Stomach (tissue), 4 donors: Measurements from ENCODE around the gene RPH3AL.

ENCODE experiments used
- POLR2A ChIP-seq, 4 donors: fragments of 450-650 bp; IDR thresholded peaks; one replicate each; pipeline ENCODE4 v1.6.1; 2016; ENCODE audit warnings: antibody characterized with exemption in 4 of 4, control low read depth in 2 of 4, mild to moderate bottlenecking in 1 of 4, moderate library complexity in 1 of 4
- POLR2AphosphoS5 ChIP-seq, 3 donors: sonication (generic); formaldehyde crosslinking; IDR thresholded peaks; one replicate each; pipeline ENCODE4 v1.6.1; 2016; ENCODE audit warnings: antibody characterized with exemption in 3 of 3
- TF ChIP-seq, protein P1 (sequence below), 7 experiments: fragments of 450-650 bp in 4 of 7; fragments of 200-600 bp in 3 of 7; sonication (generic) in 3 of 7; IDR thresholded peaks; one replicate each; pipeline ENCODE4 v1.5.1; 2016 to 2019; ENCODE audit warnings: antibody characterized with exemption in 7 of 7, control low read depth in 2 of 7, mild to moderate bottlenecking in 1 of 7

DNA sequence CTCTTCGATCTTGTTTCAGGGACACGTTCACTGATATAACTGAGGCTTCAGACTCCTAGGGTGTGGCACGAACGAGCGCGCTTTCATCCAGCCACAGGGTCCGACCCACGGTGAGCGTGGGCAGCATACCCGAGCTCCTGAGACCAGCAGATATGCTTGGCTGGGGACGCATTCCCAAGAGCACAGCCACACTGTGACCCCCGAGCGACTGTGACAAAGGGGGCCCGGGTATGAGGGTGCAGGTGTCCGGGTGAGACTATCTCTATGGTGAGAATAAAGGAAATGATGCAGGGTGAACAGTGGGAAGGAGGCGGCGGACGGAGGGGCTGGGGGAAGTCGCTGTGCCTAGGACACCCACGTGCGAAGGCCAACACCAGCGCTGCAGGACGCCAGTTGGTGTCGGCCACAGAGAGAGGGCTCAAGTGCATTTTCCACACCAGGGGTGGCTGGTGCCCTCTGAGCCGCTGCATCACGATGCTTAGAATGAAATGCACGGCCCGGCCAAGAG, 17.6 kb downstream of the RPH3AL start:
- TF ChIP-seq, protein P1, sequence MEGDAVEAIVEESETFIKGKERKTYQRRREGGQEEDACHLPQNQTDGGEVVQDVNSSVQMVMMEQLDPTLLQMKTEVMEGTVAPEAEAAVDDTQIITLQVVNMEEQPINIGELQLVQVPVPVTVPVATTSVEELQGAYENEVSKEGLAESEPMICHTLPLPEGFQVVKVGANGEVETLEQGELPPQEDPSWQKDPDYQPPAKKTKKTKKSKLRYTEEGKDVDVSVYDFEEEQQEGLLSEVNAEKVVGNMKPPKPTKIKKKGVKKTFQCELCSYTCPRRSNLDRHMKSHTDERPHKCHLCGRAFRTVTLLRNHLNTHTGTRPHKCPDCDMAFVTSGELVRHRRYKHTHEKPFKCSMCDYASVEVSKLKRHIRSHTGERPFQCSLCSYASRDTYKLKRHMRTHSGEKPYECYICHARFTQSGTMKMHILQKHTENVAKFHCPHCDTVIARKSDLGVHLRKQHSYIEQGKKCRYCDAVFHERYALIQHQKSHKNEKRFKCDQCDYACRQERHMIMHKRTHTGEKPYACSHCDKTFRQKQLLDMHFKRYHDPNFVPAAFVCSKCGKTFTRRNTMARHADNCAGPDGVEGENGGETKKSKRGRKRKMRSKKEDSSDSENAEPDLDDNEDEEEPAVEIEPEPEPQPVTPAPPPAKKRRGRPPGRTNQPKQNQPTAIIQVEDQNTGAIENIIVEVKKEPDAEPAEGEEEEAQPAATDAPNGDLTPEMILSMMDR (IDR thresholded peaks at IDR 0.05) = no peak
- TF ChIP-seq POLR2A (IDR thresholded peaks at IDR 0.05) (no peak), POLR2AphosphoS5 (IDR thresholded peaks at IDR 0.05) (no peak)
